HEK293 (cell line): Measurements from ENCODE around the gene PPM1J.

Experiments used
- ZNF155 ChIP-seq: fragments of 450-650 bp; formaldehyde crosslinking; IDR thresholded peaks from 2 replicates; pipeline ENCODE4 v1.5.1; 2016; ENCODE audit warnings: missing biosample characterization, missing genetic modification characterization
- ZNF530 ChIP-seq: fragments of 450-650 bp; formaldehyde crosslinking; IDR thresholded peaks from 2 replicates; pipeline ENCODE4 v1.5.1; 2016; ENCODE audit warnings: low read depth, missing biosample characterization, missing genetic modification characterization
- TF ChIP-seq, protein P1 (sequence below): fragments of 450-650 bp; formaldehyde crosslinking; IDR thresholded peaks from 2 replicates; pipeline ENCODE4 v1.5.1; 2016; ENCODE audit warnings: missing biosample characterization, missing genetic modification characterization
- TF ChIP-seq, protein P2 (sequence below): fragments of 450-650 bp; formaldehyde crosslinking; IDR thresholded peaks from 2 replicates; pipeline ENCODE4 v1.5.1; 2016; ENCODE audit warnings: missing biosample characterization, missing genetic modification characterization

DNA sequence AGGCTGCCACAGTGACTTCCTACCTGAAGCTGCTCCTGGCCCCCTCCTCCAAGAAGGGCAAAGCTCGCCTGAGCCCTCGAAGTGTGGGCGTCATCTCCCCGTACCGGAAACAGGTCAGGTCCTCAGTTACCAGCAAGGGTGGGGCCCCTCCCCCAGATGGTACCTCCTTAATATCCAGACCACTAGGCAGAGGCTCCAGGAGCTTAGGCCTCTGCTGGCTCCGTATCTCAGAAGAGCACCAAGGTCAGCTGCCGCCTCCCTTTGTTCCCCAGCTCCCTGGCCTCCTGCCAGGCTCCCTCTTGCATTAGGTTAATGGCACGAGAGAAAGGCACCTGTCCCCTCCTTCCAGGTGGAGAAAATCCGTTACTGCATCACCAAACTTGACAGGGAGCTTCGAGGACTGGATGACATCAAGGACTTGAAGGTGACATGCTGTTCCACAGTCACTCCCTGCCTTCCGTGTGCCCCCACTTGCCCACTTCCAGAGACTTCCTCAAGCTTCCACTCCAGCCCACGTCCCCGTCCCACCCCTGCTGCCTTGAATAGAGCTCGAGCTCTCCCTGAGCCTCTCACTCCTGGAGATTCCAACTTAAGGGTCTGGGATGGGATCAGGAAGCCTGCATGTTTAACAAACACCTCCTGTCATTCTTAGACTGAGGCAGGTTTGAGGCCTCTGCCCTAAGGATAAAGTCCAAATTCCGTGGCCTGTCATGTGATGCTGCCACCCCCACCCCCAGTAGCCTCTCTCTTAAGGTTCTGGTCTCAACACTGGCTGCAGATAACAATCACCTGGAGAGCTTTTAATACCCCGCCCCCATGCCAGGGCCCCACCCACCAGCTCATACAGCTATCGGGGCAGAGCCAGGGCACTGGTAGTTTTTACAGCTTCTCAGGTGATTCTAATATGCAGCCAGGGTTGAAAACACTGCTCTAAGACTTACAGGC is 16.5 kb downstream of the PPM1J start:
- TF ChIP-seq, protein P1, sequence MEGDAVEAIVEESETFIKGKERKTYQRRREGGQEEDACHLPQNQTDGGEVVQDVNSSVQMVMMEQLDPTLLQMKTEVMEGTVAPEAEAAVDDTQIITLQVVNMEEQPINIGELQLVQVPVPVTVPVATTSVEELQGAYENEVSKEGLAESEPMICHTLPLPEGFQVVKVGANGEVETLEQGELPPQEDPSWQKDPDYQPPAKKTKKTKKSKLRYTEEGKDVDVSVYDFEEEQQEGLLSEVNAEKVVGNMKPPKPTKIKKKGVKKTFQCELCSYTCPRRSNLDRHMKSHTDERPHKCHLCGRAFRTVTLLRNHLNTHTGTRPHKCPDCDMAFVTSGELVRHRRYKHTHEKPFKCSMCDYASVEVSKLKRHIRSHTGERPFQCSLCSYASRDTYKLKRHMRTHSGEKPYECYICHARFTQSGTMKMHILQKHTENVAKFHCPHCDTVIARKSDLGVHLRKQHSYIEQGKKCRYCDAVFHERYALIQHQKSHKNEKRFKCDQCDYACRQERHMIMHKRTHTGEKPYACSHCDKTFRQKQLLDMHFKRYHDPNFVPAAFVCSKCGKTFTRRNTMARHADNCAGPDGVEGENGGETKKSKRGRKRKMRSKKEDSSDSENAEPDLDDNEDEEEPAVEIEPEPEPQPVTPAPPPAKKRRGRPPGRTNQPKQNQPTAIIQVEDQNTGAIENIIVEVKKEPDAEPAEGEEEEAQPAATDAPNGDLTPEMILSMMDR (tag by site-specific recombination) = no peak
- TF ChIP-seq ZNF530 (no peak), ZNF155 (no peak)
- TF ChIP-seq, protein P2, sequence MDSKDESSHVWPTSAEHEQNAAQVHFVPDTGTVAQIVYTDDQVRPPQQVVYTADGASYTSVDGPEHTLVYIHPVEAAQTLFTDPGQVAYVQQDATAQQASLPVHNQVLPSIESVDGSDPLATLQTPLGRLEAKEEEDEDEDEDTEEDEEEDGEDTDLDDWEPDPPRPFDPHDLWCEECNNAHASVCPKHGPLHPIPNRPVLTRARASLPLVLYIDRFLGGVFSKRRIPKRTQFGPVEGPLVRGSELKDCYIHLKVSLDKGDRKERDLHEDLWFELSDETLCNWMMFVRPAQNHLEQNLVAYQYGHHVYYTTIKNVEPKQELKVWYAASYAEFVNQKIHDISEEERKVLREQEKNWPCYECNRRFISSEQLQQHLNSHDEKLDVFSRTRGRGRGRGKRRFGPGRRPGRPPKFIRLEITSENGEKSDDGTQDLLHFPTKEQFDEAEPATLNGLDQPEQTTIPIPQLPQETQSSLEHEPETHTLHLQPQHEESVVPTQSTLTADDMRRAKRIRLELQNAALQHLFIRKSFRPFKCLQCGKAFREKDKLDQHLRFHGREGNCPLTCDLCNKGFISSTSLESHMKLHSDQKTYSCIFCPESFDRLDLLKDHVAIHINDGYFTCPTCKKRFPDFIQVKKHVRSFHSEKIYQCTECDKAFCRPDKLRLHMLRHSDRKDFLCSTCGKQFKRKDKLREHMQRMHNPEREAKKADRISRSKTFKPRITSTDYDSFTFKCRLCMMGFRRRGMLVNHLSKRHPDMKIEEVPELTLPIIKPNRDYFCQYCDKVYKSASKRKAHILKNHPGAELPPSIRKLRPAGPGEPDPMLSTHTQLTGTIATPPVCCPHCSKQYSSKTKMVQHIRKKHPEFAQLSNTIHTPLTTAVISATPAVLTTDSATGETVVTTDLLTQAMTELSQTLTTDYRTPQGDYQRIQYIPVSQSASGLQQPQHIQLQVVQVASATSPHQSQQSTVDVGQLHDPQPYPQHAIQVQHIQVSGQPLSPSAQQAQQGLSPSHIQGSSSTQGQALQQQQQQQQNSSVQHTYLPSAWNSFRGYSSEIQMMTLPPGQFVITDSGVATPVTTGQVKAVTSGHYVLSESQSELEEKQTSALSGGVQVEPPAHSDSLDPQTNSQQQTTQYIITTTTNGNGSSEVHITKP (tag by site-specific recombination) = no peak
